ENCODE results near the gene GIMAP5. TPM values are rescaled to one million over a fixed set of nuclear protein-coding genes. Genes with fewer than 3 reads are reported as not detected.

GIMAP5 gene
- total RNA-seq, 1 experiment from 2014 or later: not detected

- no peak for ATAC-seq
- no TSS peak for BruUV-seq (replicated peaks)
- Histone ChIP-seq H3K9me3 (ENCODE audit: low read length) (no peaks in the 10 kb centered on the region), H3K9ac (ENCODE audit: low read length) (no peak within 1 kb of the TSS), H3K4me1 (ENCODE audit: insufficient read depth, low read length) (no peaks in the 10 kb centered on the region), H3K4me2 (ENCODE audit: low read length) (no peak within 1 kb of the TSS), H3K79me2 (ENCODE audit: low read length) (no peaks in the 10 kb centered on the region), H3F3A (ENCODE audit: low read length, unreplicated experiment) (no peaks in the 10 kb centered on the region), H3K4me3 (ENCODE audit: low read length) (no peak within 1 kb of the TSS), H3K27ac (ENCODE audit: low read length) (no peak within 1 kb of the TSS), H3K36me3 (ENCODE audit: low read depth, low read length) (no peaks in the 10 kb centered on the region), H2AFZ (ENCODE audit: low read length) (no peak within 1 kb of the TSS), H4K20me1 (ENCODE audit: low read length) (no peaks in the 10 kb centered on the region), H3K9me2 (replicated peaks; ENCODE audit: low read length) (no peaks in the 10 kb centered on the region), H3K27me3 (ENCODE audit: low read length) (peaks cover 64% of the 10 kb centered on the region)
- intact Hi-C loops (cut with micrococcal nuclease): no loop called here
- CTCF ChIA-PET: no interaction called here
- no peak for DNase-seq
- POLR2A ChIA-PET (ENCODE audit: unreplicated experiment): no interaction called here
- TF ChIP-seq CTCF (conservative IDR thresholded peaks at IDR 0.05; ENCODE audit: low read depth, low read length) (no peak), EZH2 (IDR thresholded peaks at IDR 0.05; ENCODE audit: low read length, unreplicated experiment) (no peak), EZH2phosphoT487 (IDR thresholded peaks at IDR 0.05; ENCODE audit: borderline replicate concordance, low read length) (no peak)
Observed at GRCh38 chr7:150716368-150716767, 20.9 kb upstream of the GIMAP5 start, which contains the start of gene GIMAP1. Gene GIMAP1, plus strand, starts transcription at chr7:150716613. Its CDS starts 2,435 bp downstream, at chr7:150719048.

DNA sequence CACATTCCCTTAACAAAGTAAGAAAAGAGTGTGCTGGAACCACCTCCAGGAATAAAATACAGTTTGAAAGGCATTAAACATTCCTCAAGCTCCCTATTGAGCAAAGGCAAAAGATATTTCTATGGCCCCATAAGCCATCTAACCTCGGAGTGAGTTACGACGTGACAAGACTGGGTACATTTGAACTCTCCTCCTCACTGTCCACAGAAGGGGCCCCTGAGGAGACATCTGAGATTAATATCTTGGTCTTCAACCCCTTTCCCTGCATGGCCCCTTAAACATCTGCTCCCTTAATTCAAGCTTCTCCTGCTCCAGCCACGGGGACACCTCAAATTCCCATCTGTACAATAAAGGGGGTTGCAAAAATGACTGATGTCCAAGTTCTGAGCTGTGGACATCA is 20.3 kb upstream of the GIMAP5 start:
- POLR2A ChIA-PET (ENCODE audit: unreplicated experiment): no interaction called here
- Histone ChIP-seq H3F3A (ENCODE audit: low read length, unreplicated experiment) (no peaks in the 10 kb centered on the region), H3K27ac (ENCODE audit: low read length) (no peak overlapping the region), H3K4me2 (ENCODE audit: low read length) (no peak overlapping the region), H3K9me3 (ENCODE audit: low read length) (no peaks in the 10 kb centered on the region), H2AFZ (ENCODE audit: low read length) (no peak overlapping the region), H3K4me1 (ENCODE audit: insufficient read depth, low read length) (no peaks in the 10 kb centered on the region), H3K27me3 (ENCODE audit: low read length) (peaks cover 66% of the 10 kb centered on the region), H3K4me3 (ENCODE audit: low read length) (no peak overlapping the region), H3K9ac (ENCODE audit: low read length) (no peak overlapping the region), H3K9me2 (replicated peaks; ENCODE audit: low read length) (no peaks in the 10 kb centered on the region), H3K36me3 (ENCODE audit: low read depth, low read length) (no peaks in the 10 kb centered on the region), H3K79me2 (ENCODE audit: low read length) (no peaks in the 10 kb centered on the region), H4K20me1 (ENCODE audit: low read length) (no peaks in the 10 kb centered on the region)
- no peak for ATAC-seq
- intact Hi-C loops (cut with micrococcal nuclease): no loop called here
- no peak for DNase-seq
- CTCF ChIA-PET: no interaction called here
- BruUV-seq (replicated peaks): no TSS peak
- TF ChIP-seq EZH2 (IDR thresholded peaks at IDR 0.05; ENCODE audit: low read length, unreplicated experiment) (no peak), CTCF (conservative IDR thresholded peaks at IDR 0.05; ENCODE audit: low read depth, low read length) (no peak), EZH2phosphoT487 (IDR thresholded peaks at IDR 0.05; ENCODE audit: borderline replicate concordance, low read length) (no peak)

DNA sequence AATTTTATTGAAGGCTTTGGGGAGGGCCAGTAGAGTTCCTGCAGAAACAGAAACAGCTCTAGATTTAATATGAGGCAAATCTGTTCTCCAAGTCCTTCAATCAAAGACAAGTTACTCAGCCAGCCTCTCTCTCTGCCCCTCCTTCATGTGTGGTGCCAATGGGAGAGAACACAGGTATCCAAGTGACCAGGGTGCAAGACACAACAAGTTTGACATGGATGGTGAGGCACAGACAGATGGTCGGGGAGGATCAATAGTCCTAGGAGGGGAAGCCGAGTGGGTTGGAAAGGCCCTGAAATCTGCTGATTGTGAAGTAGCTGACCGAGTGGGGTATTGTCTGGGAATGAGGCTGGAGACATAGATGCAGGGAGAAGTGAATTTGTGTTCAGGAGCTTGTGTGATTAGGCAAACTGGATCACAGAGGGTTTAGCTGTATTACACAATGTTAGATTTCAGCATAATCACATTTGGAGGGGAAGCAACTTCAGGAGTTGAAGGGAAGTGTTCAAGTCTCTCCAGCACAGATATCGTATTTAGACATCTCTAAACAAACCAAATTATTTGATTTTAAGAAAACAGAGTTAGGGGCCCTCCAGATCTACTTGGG is 19.3 kb upstream of the GIMAP5 start:
- POLR2A ChIA-PET (ENCODE audit: unreplicated experiment): no interaction called here
- no peaks in the 10 kb centered on the region for H3F3A ChIP-seq (ENCODE audit: low read length, unreplicated experiment)
- no peak for ATAC-seq
- H3K4me3 ChIP-seq (ENCODE audit: low read length): no peak overlapping the region
- H3K79me2 ChIP-seq (ENCODE audit: low read length): no peaks in the 10 kb centered on the region
- no peaks in the 10 kb centered on the region for H4K20me1 ChIP-seq (ENCODE audit: low read length)
- H3K9me2 ChIP-seq (replicated peaks; ENCODE audit: low read length): no peaks in the 10 kb centered on the region
- no peak for TF ChIP-seq EZH2 (IDR thresholded peaks at IDR 0.05; ENCODE audit: low read length, unreplicated experiment)
- TF ChIP-seq CTCF (conservative IDR thresholded peaks at IDR 0.05; ENCODE audit: low read depth, low read length): no peak
- TF ChIP-seq EZH2phosphoT487 (IDR thresholded peaks at IDR 0.05; ENCODE audit: borderline replicate concordance, low read length): no peak
- no peaks in the 10 kb centered on the region for H3K36me3 ChIP-seq (ENCODE audit: low read depth, low read length)
- H3K9ac ChIP-seq (ENCODE audit: low read length): no peak overlapping the region
- H3K9me3 ChIP-seq (ENCODE audit: low read length): no peaks in the 10 kb centered on the region
- DNase-seq: no peak
- H3K27ac ChIP-seq (ENCODE audit: low read length): no peak overlapping the region
- BruUV-seq (replicated peaks): no TSS peak
- H3K4me1 ChIP-seq (ENCODE audit: insufficient read depth, low read length): no peaks in the 10 kb centered on the region
- CTCF ChIA-PET: no interaction called here
- H3K27me3 ChIP-seq (ENCODE audit: low read length): peaks cover 73% of the 10 kb centered on the region
- intact Hi-C loops (cut with micrococcal nuclease): no loop called here
- H3K4me2 ChIP-seq (ENCODE audit: low read length): no peak overlapping the region
- H2AFZ ChIP-seq (ENCODE audit: low read length): no peak overlapping the region
